OCI-LY7 (cell line): Measurements from ENCODE around the gene XPNPEP2.

ENCODE experiments used
- CTCF ChIP-seq: fragments of 200-600 bp; sonication (generic); conservative IDR thresholded peaks from 2 replicates; pipeline ENCODE4 v1.5.1; 2014; ENCODE audit warnings: mild to moderate bottlenecking, antibody characterized with exemption, low read length, moderate library complexity, mixed read lengths
- EZH2phosphoT487 ChIP-seq: fragments of 200-600 bp; sonication (generic); IDR thresholded peaks from 2 replicates; pipeline ENCODE4 v1.6.1; 2018; ENCODE audit warnings: low read depth, borderline replicate concordance, mild to moderate bottlenecking, mixed run types, antibody characterized with exemption, low read length, moderate library complexity, mixed read lengths

GRCh38 chrX:129720741-129721140, 18.0 kb upstream of the XPNPEP2 start:
- TF ChIP-seq EZH2phosphoT487 (no peak), CTCF (no peak)
